IPS-20b (cell line): ENCODE data around the gene GJA8.
A peak's percentile ranks its signal among the peaks of the same experiment; 100 is the strongest.
"Not testable (repeated sequence)": the region's sequence is repeated elsewhere in the genome, so short reads cannot be mapped to it uniquely, and the experiment has no call there.

Experiments
- H3K27ac ChIP-seq: one replicate; pipeline ENCODE4 v1.5.1; 2013; ENCODE audit warnings: low read length
- H3K27me3 ChIP-seq: 2 replicates; pipeline ENCODE4 v1.6.1; 2013; ENCODE audit warnings: mild to moderate bottlenecking, low read length, inconsistent platforms; ENCODE audit not compliant: insufficient read depth
- H3K36me3 ChIP-seq: 2 replicates; pipeline ENCODE4 v1.6.1; 2013; ENCODE audit warnings: low read depth, mild to moderate bottlenecking, inconsistent platforms, low read length, moderate library complexity; ENCODE audit not compliant: insufficient read depth
- H3K4me1 ChIP-seq: 2 replicates; pipeline ENCODE4 v1.6.1; 2013; ENCODE audit warnings: mild to moderate bottlenecking, control low read depth, inconsistent platforms, low read length, moderate library complexity; ENCODE audit not compliant: insufficient read depth
- H3K4me3 ChIP-seq: 2 replicates; pipeline ENCODE4 v1.5.1; 2013; ENCODE audit warnings: mild to moderate bottlenecking, low read length, inconsistent platforms
- H3K9ac ChIP-seq: 2 replicates; pipeline ENCODE4 v1.6.1; 2013; ENCODE audit warnings: low read depth, mild to moderate bottlenecking, inconsistent platforms, low read length, moderate library complexity
- H3K9me3 ChIP-seq: 2 replicates; pipeline ENCODE4 v1.6.1; 2013; ENCODE audit warnings: mild to moderate bottlenecking, low read depth, low read length, inconsistent platforms; ENCODE audit not compliant: insufficient read depth

GJA8 gene

DNA sequence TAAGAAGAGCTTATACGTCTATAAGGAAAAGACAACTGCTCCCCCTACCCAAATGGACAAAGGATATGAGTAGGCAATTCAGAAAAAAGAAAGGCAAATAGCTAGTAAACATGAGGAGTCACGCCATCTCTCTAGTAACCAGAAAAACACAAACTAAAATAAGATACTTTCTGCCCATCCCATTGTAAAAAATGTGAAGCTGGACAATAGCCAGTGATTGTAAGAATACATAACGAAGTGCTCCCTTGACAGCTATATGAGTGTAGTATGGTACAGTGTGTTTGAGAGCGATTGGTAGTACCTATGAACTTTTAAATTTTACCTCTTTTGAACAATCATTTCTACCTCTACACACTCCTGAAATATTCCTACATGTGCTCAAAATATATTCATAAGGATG lies 7.5 kb upstream of the GJA8 start:
- Histone ChIP-seq H3K27ac (no peak overlapping the region), H3K9ac (no peak overlapping the region), H3K9me3 (no peaks in the 10 kb centered on the region), H3K27me3 (no peaks in the 10 kb centered on the region), H3K36me3 (no peaks in the 10 kb centered on the region), H3K4me3 (no peak overlapping the region), H3K4me1 (0 out of 2 replicates have a peak, but pooled peaks cover 2% of the 10 kb centered on the region)

DNA sequence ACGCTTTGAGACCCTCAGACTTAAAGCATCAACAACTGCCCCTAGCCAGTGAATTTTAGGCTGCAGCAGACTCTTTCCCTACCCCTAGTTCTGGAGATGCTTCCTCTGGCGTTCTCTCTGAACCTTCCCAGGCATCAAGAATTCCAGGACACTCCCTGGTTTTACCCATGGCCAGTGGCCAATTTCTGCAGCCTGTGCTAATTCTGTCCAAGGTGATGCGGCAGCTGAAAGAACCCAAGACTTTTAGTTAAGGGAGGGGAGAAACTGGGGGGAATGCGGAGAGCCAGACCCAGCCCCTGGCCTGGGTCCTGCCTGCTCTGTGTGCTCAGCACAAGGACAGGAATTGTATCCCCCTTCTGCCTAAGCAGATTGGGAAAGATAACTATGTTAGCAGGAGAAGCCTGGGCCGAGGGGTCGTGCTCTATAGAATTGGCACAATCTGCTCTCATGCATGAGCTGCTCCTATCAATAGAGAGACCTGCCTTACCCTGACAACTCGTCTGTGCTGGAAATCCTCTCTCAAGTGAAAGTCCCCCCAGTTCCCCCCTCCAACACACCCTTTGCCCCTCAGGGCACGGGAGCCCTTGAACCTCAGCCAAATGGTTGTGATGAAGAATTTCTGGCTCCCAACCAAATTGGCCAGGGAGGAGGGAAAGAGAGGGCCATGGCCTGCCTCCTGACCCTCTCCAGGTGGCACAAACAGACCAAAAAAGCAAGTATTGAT lies 5.4 kb upstream of the GJA8 start:
- Histone ChIP-seq H3K9me3 (no peaks in the 10 kb centered on the region), H3K27me3 (no peaks in the 10 kb centered on the region), H3K4me3 (no peak overlapping the region), H3K4me1 (0 out of 2 replicates have a peak, but pooled peaks cover 2% of the 10 kb centered on the region), H3K9ac (no peak overlapping the region), H3K36me3 (no peaks in the 10 kb centered on the region), H3K27ac (no peak overlapping the region)

DNA sequence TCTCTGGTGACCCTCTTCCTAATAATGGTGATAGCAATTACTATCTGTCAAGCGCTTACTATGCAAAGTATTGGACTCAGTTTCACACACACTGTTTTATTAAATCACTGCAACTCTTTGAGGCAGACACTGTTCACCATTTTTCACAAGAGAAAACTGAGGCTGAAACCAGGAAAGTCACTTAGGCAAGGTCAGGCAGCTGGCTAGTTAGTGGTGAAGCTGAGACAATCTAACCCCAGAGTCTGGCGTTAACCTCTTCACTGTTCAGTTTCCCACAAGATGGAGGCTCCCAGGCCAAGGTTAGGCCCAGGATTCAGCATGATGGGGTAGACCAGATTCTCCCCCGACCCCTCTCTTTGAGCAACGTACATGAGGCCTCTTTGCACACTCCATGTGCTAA lies 4.8 kb upstream of the GJA8 start:
- no peak overlapping the region for H3K9ac ChIP-seq
- no peak overlapping the region for H3K27ac ChIP-seq
- no peaks in the 10 kb centered on the region for H3K27me3 ChIP-seq
- no peaks in the 10 kb centered on the region for H3K9me3 ChIP-seq
- H3K36me3 ChIP-seq = no peaks in the 10 kb centered on the region
- H3K4me1 ChIP-seq = 0 out of 2 replicates have a peak, but pooled peaks cover 2% of the 10 kb centered on the region
- H3K4me3 ChIP-seq = no peak overlapping the region

DNA sequence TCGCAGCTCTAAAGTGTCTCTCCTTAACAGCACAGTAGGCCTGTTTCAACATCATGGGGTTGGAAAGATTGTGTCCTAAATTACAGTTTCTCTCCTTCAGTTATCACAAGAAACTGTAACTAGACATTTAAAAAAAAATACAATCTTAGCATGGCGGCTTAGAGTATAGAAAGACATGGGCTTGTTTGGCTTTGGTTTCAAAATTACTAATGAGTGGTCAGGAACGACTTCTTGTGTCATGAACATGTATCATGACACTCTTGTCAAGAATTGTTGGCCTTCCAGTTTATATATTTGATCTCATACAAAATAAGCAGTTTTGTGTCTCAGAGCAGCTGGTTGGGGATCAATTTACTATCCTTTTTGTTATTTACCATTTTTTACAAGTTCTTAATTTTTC lies 2.1 kb downstream of the GJA8 start:
- H3K27me3 ChIP-seq = no peaks in the 10 kb centered on the region
- no peak overlapping the region for H3K4me3 ChIP-seq
- no peaks in the 10 kb centered on the region for H3K36me3 ChIP-seq
- no peaks in the 10 kb centered on the region for H3K4me1 ChIP-seq
- H3K9ac ChIP-seq = no peak overlapping the region
- H3K27ac ChIP-seq = no peak overlapping the region
- H3K9me3 ChIP-seq = no peaks in the 10 kb centered on the region

DNA sequence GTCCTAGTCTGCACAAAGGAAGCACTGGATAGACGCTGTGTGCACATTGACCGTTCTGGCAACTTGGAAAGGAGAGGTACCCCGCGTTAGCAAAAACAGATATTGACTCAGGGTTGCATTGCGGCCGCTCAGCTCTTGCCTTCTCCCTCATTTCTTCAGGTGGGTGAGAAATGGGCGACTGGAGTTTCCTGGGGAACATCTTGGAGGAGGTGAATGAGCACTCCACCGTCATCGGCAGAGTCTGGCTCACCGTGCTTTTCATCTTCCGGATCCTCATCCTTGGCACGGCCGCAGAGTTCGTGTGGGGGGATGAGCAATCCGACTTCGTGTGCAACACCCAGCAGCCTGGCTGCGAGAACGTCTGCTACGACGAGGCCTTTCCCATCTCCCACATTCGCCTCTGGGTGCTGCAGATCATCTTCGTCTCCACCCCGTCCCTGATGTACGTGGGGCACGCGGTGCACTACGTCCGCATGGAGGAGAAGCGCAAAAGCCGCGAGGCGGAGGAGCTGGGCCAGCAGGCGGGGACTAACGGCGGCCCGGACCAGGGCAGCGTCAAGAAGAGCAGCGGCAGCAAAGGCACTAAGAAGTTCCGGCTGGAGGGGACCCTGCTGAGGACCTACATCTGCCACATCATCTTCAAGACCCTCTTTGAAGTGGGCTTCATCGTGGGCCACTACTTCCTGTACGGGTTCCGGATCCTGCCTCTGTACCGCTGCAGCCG lies 5.4 kb downstream of the GJA8 start:
- H3K9me3 ChIP-seq = no peaks in the 10 kb centered on the region
- H3K36me3 ChIP-seq = no peaks in the 10 kb centered on the region

DNA sequence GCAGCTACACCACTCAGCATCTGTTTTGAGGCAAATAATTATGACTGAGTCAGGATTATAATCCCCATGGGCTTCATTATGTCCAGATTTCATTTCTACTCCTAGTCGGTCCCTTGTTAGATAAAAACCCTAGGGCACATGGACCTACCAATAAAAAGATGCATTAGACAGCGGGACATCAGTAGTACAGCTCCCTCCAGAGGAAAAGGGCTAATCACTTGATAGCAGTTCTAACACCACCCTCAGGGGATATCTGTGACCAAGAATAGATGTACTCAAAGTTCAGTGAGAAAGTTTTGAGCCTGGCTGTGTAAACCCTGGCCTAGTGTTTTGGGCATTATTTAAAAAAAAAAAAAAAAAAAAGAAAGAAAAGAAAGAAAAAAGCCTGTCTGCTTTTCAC lies 10.0 kb downstream of the GJA8 start:
- Histone ChIP-seq H3K27me3 (no peaks in the 10 kb centered on the region), H3K36me3 (no peaks in the 10 kb centered on the region), H3K4me1 (no peaks in the 10 kb centered on the region), H3K4me3 (no peak overlapping the region), H3K9me3 (no peaks in the 10 kb centered on the region), H3K27ac (no peak overlapping the region), H3K9ac (no peak overlapping the region)

More for the DNA sequence above, 5.4 kb downstream of the GJA8 start:
- no peaks in the 10 kb centered on the region for H3K4me1 ChIP-seq
- no peak overlapping the region for H3K9ac ChIP-seq
- no peaks in the 10 kb centered on the region for H3K27me3 ChIP-seq
- H3K27ac ChIP-seq = no peak overlapping the region
- no peak overlapping the region for H3K4me3 ChIP-seq

DNA sequence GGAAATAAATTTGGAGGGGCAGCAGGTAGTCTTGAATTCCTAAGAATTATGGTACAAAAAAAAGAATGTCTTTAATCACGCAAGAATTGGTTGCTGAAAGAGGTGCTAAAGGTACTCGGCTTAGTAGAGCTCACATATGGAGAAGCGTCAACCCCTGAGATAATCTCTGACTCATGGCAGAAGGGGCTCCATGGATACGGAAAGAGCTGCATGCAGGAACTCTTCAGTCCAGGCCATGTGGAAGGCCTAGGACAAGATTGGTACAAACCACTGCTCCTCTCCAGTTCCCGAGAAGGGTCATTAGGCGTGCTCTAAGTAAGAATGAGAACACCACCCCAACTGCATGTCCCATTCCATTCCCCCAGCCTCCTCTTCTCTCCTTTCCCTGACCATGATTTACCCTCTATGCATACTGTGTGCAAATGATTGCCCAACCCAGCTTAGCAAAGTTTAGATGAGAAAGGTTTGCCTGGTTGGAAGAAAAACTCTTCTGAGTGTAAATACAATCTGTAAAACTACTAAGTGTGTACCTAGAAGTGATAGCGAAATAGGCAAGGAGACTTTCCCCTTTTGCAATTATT lies 10.9 kb downstream of the GJA8 start:
- Histone ChIP-seq H3K4me3 (no peak overlapping the region), H3K36me3 (no peaks in the 10 kb centered on the region), H3K4me1 (no peaks in the 10 kb centered on the region), H3K9ac (no peak overlapping the region), H3K27ac (no peak overlapping the region), H3K27me3 (no peaks in the 10 kb centered on the region), H3K9me3 (no peaks in the 10 kb centered on the region)

DNA sequence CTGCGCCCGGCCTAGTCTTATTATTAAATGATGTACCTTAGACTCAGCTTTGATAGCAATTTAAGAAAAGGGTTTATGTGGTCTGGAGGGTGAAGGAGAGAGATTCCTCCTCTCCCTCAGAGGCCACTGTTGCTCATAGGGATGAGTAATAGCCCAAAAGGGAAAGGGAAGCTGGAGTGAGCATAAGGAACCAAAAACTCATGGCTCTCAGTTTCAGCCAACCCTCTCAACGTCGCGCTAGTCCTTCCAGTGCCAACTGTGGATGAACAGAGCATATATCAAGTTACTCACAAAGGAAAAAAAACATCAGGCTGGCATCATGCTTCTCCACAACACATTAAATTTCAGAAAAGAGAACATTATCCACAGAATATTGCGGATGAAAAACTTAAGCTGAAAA lies 17.3 kb downstream of the GJA8 start:
- Histone ChIP-seq H3K4me3 (no peak overlapping the region), H3K36me3 (no peaks in the 10 kb centered on the region), H3K27ac (no peak overlapping the region), H3K9ac (no peak overlapping the region), H3K4me1 (0 out of 2 replicates have a peak, but pooled peaks cover 3% of the 10 kb centered on the region), H3K9me3 (no peaks in the 10 kb centered on the region), H3K27me3 (no peaks in the 10 kb centered on the region)

DNA sequence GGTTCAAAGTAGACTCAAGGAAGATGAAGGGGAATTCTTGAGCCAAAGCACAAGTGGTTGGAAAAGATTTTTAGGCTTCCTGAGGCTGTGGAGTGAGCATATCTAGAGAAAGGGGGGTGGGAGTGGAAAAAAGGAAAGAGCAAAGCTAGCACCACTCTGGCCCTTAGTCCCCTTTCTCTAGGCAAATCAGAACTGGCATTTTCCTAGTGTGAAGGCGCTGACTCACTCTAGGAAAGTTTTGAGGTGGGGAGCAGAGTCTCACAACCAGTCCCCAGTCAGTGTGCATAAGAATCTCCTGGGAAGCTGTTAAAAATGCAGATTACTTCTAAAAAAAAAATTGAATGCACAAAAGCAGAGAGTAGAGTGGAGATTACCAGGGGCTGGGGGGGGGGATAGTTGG lies 22.2 kb downstream of the GJA8 start:
- Histone ChIP-seq H3K27me3 (no peaks in the 10 kb centered on the region), H3K9me3 (no peaks in the 10 kb centered on the region), H3K27ac (no peak overlapping the region), H3K4me1 (0 out of 2 replicates have a peak, but pooled peaks cover 3% of the 10 kb centered on the region), H3K9ac (0 out of 2 replicates have a peak overlapping the region, but pooled peaks have one; percentile 7), H3K4me3 (no peak overlapping the region), H3K36me3 (no peaks in the 10 kb centered on the region)

DNA sequence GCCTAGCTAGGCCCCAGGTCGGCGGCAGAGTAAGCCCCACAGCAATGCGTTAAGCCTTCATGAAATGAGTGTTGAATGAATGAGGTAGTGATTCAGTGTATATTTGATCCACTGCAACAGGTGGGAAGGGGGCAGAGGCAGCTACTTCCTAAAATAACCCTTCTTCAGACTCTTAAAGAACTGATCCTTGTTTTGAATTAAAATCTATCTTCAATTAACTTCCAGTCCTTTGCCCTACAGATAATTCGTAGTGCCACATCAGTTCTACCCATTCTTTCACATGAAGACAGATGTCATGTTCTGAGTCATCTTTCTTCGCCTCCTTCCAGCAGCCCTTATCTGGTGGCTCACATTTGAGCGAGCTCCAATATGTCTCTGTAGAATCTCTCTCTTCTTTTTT lies 24.6 kb downstream of the GJA8 start:
- H3K36me3 ChIP-seq, H3K4me1 ChIP-seq, H3K4me3 ChIP-seq, H3K27ac ChIP-seq, H3K9ac ChIP-seq, H3K27me3 ChIP-seq, H3K9me3 ChIP-seq: not testable (repeated sequence)

DNA sequence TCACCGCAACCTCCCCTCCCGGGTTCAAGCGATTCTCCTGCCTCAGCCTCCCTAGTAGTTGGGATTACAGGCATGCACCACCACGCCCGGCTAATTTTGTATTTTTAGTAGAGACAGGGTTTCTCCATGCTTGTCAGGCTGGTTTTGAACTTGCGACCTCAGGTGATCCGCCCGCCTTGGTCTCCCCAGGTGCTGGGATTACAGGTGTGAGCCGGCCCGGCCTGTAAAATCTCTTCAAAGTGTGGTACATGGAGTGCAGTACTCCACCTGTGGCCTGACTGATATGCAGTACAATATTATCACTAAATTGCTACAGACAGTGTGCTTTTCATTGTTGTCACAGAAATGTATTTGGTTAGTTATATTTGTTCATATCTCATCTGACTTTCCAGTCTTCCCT lies 25.1 kb downstream of the GJA8 start:
- H3K27ac ChIP-seq, H3K36me3 ChIP-seq, H3K27me3 ChIP-seq, H3K9ac ChIP-seq, H3K4me1 ChIP-seq, H3K4me3 ChIP-seq, H3K9me3 ChIP-seq: not testable (repeated sequence)
